GM12872 (cell line): ENCODE data around the gene TMEM89.

Experiments
- CTCF ChIP-seq: IDR thresholded peaks from 3 replicates; pipeline ENCODE4 v1.5.1; 2011; ENCODE audit warnings: low read depth, mild to moderate bottlenecking, low read length, moderate library complexity; ENCODE audit not compliant: insufficient read depth

TMEM89 gene

GRCh38 chr3:48639944-48640606, 18.5 kb upstream of the TMEM89 start:
- TF ChIP-seq CTCF = no peak

- TF ChIP-seq CTCF = no peak
Measured at GRCh38 chr3:48637305-48637704, 15.7 kb upstream of the TMEM89 start.

GRCh38 chr3:48636149-48636655, 14.6 kb upstream of the TMEM89 start:
- no peak for TF ChIP-seq CTCF

GRCh38 chr3:48635222-48636021, 13.9 kb upstream of the TMEM89 start, which contains the start of gene SLC26A6:
Gene SLC26A6, minus strand, starts transcription at chr3:48635461. Its CDS starts 68 bp downstream, at chr3:48635393.
- peak; percentile 86 for TF ChIP-seq CTCF

GRCh38 chr3:48634661-48635221, 13.2 kb upstream of the TMEM89 start:
- TF ChIP-seq CTCF = no peak

GRCh38 chr3:48633743-48634142, 12.2 kb upstream of the TMEM89 start:
- no peak for TF ChIP-seq CTCF

- TF ChIP-seq CTCF = no peak
Measured at GRCh38 chr3:48633256-48633655, 11.7 kb upstream of the TMEM89 start.
